Activated CD8-positive, alpha-beta memory T cell treated with anti-CD3 and anti-CD28 coated beads, Interleukin-2, amount 50 U/mL, for 48 hours (primary cell): Measurements from ENCODE around the gene HS3ST5.
"Not testable (repeated sequence)": the region's sequence is repeated elsewhere in the genome, so short reads cannot be mapped to it uniquely, and the experiment has no call there.

Experiments used
- DNase-seq: peaks from one replicate; pipeline ENCODE4 v3.0.0-alpha.2; 2020

Gene HS3ST5

DNA sequence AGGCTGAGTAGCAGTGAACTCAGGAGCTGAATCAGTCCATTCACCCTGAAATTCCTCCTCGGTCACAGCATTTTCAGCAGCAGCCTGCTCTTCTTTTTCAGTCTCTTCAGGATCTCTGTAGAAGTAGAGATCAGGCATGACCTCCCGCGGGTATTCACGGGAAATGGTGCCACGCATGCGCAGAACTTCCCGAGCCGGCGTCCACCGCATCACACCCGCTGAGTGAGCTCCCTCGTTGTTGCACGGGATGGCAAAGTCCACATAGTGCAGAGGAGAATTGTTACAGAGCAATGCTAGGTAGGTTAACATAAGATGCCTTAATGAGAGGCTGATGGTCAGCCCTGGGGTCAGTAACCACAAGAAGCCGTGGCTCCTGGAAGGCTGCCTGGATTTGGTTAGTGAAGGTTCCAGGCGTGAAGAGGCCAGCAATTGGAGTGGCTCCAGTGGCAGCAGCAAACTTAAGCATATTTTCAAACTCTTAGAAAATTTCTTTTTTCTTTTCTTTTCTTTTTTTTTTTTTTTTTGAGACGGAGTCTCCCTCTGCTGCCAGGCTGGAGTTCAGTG lies 258.4 kb downstream of the HS3ST5 start:
- DNase-seq: no peak

DNA sequence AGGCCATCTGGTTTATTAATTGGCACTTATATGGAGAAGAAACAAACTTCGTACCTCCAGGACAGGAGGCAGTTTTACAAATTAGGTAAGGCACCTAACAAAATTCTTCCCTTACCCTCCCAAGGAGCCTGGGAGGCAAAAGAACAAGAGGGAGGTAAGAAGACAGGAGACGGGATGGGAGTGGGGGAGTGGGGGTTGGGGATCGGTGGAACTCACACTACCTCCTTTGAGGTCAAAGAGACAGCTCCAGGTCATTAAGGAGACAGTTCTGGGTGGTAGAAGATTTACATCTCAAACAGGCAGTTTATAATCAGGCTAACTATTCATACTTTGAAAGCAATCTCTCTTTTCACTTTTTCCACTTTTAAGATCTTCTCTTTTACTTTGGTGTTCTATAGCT lies 259.6 kb downstream of the HS3ST5 start:
- no peak for DNase-seq

DNA sequence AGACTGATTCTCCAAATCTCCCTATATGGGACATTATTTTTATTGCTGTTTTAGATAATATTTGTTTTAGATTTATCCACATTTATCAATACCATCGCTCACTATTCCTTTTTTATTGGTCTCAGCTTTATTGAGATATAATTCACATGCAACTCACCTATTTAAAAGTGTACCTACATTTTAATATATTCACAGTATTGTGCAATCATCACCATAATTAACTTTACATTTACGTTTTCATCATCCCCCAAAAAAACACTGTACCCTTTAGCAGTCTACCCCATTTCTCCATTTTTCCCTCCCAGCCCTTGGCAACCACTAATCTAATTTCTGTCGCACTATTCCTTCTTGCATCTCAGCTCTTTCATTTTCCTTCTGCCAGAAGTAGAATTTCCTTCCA lies 261.1 kb downstream of the HS3ST5 start:
- DNase-seq: no peak

DNA sequence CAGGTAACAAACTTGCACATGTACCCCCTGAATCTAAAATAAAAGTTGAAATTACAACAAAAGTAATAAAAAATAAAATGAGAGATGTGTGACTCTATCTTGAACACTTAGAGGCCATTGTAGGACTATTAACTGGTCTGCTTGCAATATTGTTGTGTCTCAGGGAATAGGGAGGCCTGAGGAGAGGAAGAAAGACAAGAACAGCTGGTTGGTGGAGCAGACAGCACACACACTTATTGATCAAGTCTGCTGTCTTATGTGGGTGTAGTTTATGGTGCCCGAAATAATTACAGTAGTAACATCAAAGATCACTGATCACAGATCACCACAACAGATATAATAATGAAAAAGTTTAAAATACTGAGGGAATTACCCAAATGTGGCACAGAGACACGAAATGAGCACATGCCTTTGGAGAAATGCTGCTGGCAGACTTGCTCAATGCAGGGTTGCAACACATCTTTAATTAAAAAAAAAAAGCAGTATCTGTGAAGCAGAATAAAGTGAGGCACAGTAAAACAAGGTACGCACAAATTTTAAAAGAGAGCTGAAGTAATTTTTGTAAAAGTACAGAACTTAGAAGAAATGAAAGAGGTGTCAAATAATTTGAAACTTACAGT lies 261.8 kb downstream of the HS3ST5 start:
- DNase-seq: no peak

DNA sequence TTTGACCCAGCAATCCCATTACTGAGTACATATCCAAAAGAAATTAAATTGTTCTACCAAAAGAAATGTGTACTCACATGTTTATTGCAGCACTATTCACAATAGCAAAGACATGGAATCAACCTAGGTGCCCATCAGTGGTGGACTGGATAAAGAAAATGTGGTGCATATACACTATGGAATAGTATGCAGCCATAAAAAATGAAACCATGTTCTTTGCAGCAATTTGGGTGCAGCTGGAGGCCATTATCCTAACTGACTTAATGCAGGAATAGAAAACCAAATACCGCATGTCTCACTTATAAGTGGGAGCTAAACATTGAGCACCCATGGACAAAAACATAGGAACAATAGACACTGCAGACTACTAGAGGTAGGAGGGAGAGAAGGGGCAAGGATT lies 262.4 kb downstream of the HS3ST5 start:
- not testable (repeated sequence) for DNase-seq

DNA sequence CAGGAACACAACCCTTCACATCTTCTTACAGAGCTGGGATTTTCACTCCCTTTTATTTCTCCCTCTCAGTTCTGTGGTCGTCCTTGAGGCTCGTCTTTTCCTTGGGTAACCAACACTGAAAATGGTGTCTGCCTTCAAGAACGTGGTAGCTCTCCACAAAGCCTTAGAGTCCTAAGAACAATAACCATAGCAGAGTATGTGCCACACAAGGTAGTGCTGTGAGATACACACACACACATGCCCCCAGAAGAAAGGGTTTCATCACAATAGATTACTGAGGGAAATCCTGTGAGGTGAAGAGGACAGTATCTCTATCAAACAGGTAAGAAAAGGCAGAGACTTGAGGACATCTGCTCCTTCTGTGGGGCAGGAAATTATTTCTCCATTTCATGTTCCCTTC lies 267.0 kb downstream of the HS3ST5 start:
- no peak for DNase-seq

DNA sequence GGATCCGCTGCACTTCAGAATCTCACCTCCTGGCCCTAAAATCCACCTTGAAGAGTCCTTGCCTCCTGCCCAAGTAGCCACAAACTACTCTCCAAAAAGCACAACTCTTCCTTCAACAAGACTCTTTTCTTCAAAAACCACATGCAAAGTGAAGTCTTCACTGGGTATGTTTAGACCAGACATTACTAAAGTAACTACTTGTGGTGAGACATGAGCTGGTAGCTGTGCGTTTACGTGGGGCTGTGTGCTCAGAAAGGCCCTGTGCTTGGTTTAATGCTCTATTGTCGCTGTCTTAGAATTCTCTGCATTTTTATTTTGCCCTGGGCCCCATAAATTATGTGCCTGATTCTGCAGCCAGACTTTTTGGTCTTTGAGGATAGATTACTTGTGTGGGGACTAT lies 267.5 kb downstream of the HS3ST5 start:
- DNase-seq: no peak

DNA sequence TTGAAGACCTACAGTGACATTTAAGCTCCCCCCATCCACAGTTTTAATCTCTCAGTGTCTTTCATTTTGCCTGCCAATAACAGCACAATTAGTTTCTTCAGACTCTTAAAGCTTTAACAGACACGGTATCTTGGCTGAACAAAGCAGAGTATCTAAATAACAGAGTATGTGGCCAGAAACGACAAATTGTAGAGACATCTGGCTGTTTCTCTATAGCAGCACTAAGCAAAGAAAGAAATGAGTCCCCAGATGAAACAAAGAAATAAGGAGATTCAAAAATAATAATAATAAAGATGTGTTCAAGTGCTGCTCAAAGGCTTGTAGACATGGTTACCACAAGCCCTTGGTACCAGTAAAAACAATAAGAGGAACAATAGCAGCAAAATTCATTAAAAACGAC lies 274.1 kb downstream of the HS3ST5 start:
- no peak for DNase-seq

DNA sequence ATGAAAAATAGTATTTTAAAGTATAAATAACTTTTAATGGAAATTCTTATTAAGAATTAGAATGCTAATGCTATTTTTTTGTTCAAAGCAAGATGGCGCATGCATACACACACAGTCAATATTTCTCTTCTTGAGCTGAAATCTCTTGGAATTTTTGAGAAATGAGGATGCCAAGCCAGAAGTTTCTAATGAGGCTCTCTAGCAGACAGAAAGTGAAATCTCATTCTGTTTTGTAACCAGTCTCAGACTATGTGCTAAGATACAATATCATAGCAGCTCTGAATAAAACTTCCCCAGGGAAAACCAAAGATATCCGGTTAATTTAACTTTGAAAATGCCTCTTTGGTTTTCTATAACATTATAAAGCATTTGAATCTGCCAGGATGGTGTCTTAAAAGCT lies 274.7 kb downstream of the HS3ST5 start:
- DNase-seq: no peak

DNA sequence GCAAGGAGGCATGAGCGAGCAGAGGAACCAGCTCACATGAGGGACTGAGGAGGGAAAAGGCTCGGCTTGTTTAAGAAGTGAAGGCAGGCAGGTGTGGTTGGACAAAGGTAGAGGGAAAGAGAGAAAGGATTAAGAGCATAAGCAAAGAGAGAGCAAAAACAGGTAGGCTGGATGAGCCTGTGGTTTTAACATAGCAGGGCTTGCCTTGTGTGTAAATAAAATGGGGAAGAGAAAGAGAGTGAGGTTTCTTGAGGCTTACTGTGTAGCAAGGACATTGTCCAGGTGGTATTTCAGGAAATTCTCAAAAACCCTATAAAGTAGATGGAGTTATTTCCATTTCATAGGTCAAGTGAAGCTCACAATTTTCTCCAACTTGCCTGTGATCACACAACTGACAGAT lies 278.0 kb downstream of the HS3ST5 start:
- DNase-seq: no peak

DNA sequence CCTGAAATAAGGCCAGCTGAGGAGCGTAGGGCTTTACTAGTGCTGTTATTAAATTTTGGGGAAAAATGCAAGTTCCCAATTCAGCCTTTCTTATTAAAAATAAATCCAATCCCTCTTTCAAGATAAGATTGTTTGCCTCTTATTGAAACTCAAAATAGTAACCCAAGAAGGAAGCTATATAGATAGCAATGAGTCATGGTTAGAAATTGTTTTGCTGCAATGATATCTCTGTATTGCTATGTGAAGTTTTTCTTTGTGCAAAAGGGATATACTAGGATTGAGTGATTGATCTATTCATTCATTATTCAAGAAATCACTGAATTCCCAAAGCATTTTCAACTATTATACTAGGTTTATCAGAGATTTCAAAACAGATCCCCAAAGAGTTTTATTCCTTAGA lies 278.9 kb downstream of the HS3ST5 start:
- DNase-seq: no peak

DNA sequence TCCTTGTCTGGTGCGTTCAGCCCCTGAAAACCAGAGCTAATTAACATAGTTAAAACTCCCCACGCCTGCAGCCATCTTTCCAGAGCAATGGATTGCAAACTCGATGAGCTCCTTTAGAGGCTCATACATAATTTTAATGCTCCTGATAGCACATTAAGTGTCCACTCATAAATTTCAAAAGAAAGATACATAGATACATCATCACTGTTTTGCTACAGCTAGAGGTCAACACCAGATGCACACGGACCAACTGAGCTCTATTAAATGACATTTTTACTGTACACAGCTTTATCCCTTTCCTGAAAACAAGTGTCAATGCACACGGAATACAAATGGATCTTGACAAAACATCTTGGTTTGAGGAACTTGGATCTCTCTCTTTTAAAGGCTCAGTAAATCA lies 280.6 kb downstream of the HS3ST5 start:
- no peak for DNase-seq

DNA sequence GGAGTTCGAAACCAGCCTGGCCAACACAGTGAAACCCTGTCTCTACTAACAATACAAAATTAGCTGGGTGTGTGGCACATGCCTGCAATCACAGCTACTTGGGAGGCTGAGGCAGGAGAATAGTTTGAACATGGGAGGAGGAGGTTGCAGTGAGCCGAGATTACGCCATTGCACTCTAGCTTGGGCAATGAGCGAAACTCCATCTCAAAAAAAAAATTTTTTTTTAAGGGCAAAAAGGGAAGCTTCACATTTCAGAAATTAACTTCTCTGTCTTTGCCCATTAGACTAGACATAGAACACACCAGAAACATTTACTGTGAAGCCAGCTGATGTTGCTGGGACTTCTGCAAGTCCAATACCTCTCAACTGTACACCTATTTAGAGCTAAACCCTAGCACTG lies 281.1 kb downstream of the HS3ST5 start:
- no peak for DNase-seq

DNA sequence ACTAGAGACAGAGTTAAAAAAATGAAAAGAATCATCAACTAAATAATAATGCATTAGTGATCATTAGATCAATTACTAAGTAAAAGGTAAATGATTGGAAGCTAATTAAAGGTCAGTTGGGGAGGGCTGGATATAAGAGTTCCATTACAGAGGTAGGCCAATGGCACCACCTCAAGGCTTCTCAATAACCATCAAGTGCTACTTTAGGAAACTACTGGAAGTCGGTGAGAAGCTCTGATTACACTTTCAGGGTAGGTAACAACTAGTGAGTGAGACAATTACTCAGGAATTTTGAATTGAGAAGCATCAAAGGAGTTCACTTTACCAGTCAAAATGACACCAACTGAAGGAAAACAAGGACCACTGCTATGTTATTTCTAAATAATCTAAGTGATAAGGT lies 281.7 kb downstream of the HS3ST5 start:
- DNase-seq: no peak

DNA sequence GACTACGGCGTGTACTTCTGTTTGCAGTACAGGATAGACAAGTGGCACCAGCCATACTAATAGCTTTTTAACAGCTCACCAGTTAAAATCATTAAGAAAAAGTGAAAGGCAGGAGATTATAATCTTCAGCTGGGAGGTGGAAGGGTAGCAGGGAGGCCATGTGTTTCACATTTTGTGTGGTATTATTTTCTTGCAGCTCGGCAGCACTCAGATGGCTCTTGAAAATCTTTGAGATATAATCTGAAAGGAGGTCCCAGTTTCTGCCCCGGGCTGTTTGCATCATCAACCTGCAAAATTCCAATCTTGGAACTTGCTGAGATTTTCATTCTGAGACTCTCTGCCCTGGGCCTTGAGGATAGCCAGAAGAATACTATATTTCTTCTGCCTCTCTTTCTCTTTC lies 284.4 kb downstream of the HS3ST5 start:
- no peak for DNase-seq

DNA sequence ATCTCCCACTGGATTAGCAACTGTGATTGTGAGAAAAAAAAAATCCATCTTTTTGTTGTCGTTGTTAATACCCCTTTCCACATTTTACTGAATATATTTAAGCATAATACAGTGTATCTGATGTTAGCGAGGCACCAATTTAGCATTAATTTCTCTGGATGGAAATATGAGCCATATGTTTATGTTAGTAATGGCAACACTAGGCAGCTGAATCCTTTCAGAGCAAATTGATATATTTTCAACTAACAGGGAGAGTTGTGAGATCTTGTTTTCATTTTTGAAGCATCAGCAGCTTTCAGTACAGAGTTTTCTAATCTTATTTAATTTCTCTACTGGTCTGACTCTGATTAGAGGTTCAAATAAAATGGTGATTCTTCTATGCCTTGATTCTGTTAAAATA lies 287.1 kb downstream of the HS3ST5 start:
- DNase-seq: no peak

DNA sequence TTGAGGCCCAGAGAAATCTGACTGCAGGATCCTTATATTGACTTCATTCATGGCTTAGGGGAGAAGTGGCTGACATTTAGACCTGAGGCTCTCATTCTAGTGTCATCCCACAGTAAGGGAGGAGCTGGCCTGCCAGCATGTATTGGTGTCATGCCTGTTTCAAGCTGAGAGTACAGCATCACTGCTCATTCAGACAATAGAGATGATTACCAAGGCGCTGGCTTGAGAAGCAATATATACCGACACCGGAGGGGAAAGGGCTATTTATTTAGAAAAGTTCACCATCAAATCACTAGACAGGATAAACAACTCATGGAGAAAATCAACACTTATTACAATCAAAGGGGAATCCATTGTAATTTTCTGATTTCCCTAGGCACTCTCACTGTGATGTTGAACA lies 287.5 kb downstream of the HS3ST5 start:
- DNase-seq: no peak

DNA sequence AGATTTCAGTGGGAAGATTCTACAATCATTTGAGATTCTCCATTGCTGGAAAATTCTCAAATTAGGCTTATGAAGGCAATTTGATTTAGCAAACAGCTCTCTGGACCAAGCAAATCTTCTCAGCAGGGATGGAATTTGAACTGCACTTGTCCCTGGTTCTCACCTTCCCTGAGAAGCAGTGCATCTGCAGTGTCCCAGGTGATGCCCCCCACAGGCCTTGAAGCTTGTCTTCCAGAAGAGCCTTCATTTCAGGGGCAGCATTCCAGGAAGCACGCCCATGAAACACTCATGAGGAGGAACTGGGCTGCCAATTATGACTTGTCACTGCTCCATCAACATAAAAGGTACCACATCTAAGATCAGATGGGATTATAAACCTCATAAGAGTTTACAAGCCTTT lies 289.0 kb downstream of the HS3ST5 start:
- DNase-seq: no peak

DNA sequence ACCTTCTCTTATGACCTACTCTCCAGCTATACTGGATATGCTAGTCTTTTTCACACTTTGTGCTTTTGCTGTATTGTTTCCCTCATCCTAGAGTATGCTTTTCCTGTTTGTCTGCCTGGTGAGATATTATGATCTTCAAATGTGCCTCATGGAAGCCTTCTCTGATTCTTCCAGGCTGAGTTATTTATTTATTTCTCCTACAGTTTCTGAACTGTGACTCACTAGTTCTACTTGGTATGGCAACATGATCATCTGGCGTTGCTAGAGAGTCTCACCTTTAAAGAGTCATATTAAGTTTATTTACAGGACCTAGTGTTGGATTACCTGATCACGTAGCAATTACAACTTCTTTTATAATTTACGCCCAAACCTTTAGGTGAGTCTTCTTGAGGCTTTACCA lies 290.7 kb downstream of the HS3ST5 start:
- no peak for DNase-seq

DNA sequence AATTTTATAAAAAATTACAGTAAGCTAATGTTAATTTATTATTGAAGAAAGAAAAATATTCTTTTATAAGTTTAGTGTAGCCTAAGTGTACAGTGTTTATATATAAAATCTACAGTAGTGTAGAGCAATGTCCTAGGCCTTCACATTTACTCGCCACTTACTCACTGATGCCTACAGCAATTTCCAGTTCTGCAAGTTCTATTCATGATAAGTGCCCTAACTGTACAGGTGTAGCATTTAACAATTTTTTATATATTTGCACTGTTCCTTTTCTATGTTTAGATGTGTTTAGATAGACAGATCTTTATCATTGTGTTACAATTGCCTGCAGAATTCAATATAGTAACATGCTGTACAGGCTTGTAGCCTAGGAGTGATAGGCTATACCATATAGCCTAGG lies 291.8 kb downstream of the HS3ST5 start:
- no peak for DNase-seq

DNA sequence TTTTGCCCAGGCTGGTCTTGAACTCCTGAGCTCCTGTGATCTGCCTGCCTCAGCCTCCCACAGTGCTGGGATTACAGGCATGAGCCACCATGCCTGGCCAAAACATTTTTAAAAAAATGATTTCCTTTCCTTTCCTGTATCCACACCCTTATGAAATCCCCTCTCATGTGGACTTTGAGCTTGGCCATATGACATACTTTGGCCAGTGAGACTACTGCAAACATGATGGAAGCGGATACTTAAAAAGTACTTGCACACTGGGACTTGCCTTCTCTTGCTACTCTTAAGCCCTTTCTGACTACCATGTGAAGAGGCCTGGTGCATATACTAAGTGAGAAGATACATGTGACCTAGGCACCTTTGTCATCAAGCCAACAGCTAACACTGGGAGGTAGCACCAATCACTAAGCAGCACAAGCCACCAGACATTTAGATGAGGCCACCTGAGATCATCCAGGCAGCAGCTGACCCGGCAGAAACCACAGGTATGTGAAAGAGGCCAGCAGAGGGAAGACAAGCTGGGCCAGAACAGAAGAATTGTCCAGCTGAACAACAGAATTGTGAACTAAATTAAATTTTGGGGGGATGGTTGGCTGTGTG lies 293.4 kb downstream of the HS3ST5 start:
- no peak for DNase-seq

DNA sequence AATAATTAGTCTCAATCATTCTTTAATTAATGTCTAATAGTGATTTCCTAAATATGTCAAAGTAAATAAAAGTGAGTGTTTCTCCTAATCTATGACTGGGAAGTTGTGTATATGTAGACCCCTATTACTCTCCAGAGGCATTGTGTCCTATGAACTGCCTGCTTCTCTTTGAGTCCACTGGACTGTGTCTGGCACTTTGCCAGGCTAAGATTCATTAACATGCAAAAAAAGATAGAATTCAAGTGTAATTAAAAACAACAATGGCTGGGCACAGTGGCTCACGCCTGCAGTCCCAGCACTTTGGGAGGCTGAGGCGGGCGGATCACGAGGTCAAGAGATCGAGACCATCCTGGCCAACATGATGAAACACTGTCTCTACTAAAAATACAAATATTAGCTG lies 298.3 kb downstream of the HS3ST5 start:
- not testable (repeated sequence) for DNase-seq

DNA sequence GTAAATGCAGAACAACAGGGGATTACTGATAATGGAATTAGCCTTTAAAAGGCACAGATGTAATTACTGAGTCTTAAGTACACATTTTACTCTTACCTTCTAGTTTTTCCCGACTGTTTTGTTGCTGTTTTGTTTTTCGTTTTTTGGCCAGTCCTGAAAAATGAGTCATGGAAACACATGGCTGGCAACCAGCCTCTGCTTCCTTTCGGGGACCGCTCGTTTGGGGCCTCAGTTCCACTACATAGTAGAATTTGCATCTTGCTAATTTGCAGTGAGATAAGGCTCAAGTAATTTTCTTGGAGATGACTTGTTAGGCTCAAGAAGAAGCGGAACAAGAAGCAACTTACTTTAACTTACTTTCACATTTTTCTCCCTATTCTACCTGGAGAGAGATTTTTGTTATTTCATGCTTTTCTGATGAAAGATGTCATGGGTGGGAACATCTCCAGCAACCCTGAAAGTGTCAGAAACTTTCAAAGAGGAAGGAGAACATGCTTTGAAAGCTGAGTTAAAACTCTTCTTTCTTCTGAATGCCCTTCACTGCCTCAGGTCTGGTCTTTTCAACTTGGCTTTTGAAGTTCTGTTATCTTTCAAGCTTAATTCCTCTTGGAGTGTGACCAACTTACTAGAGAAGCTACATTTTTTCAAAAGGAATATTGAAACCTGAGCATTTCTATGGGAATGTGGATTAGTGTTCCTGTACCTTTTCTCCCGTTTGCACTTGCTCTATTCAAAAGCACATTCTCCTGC lies 300.4 kb downstream of the HS3ST5 start:
- DNase-seq: no peak

DNA sequence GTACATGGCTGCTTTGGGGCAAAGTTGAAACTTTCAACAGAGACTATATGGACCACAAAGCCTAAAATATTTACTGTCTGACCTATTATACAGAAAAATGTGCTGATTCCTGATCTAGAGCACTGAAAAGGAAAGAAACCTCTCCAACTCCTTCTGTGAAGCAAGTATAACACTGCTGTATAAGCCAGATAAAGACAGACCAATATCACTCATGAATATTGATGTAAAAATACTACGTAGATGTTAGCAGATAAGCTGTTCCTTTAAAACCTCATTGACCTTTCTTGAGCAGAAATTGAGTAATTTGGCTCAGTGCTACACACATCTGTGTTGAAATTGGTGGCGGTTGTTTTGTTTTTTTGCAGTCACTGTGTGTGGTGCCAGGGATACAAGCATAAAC lies 302.0 kb downstream of the HS3ST5 start:
- DNase-seq: no peak
